ENCODE data around the gene STPG1.

The STPG1 gene

GRCh38 chr1:24425441-24425840 is 11.9 kb upstream of the STPG1 start:
- H3K9ac ChIP-seq (ENCODE audit: low read length): no peak overlapping the region
- H3K4me1 ChIP-seq (ENCODE audit: control insufficient read depth, low read depth, low read length): no peaks in the 10 kb centered on the region
- no peak overlapping the region for H3K27ac ChIP-seq (ENCODE audit: low read length)
- no peaks in the 10 kb centered on the region for H3K27me3 ChIP-seq (ENCODE audit: control insufficient read depth, insufficient read depth, low read length)
- no peaks in the 10 kb centered on the region for H3K9me3 ChIP-seq (ENCODE audit: control insufficient read depth, low read depth, low read length)
- no peak overlapping the region for H3K4me3 ChIP-seq (ENCODE audit: low read length)
- no peaks in the 10 kb centered on the region for H3K36me3 ChIP-seq (ENCODE audit: control insufficient read depth, low read depth, low read length)

DNA sequence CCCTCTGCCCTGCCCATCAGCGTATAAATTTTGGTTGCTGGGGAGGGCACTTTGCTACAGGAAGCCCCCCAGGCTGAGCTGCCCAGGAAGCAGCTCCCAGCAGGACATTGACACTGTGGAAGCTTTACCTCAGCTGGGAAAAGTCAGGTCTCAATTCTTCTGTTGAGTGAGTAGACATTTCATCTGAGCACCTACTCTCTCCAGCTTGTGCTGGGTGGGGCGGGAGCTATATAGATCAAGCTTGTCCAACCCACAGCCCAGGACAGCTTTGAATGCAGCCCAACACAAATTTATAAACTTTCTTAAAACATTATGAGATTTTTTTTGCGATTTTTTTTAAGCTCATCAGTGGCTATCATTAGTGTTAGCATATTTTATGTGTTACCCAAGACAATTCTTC is 11.4 kb upstream of the STPG1 start:
- no peak overlapping the region for H3K4me3 ChIP-seq (ENCODE audit: low read length)
- no peaks in the 10 kb centered on the region for H3K27me3 ChIP-seq (ENCODE audit: control insufficient read depth, insufficient read depth, low read length)
- no peaks in the 10 kb centered on the region for H3K36me3 ChIP-seq (ENCODE audit: control insufficient read depth, low read depth, low read length)
- H3K27ac ChIP-seq (ENCODE audit: low read length): no peak overlapping the region
- no peak overlapping the region for H3K9ac ChIP-seq (ENCODE audit: low read length)
- no peaks in the 10 kb centered on the region for H3K4me1 ChIP-seq (ENCODE audit: control insufficient read depth, low read depth, low read length)
- H3K9me3 ChIP-seq (ENCODE audit: control insufficient read depth, low read depth, low read length): no peaks in the 10 kb centered on the region

GRCh38 chr1:24424207-24424606 is 10.6 kb upstream of the STPG1 start:
- Histone ChIP-seq H3K9me3 (ENCODE audit: control insufficient read depth, low read depth, low read length) (no peaks in the 10 kb centered on the region), H3K4me3 (ENCODE audit: low read length) (no peak overlapping the region), H3K36me3 (ENCODE audit: control insufficient read depth, low read depth, low read length) (no peaks in the 10 kb centered on the region), H3K27ac (ENCODE audit: low read length) (no peak overlapping the region), H3K27me3 (ENCODE audit: control insufficient read depth, insufficient read depth, low read length) (no peaks in the 10 kb centered on the region), H3K9ac (ENCODE audit: low read length) (no peak overlapping the region), H3K4me1 (ENCODE audit: control insufficient read depth, low read depth, low read length) (no peaks in the 10 kb centered on the region)

DNA sequence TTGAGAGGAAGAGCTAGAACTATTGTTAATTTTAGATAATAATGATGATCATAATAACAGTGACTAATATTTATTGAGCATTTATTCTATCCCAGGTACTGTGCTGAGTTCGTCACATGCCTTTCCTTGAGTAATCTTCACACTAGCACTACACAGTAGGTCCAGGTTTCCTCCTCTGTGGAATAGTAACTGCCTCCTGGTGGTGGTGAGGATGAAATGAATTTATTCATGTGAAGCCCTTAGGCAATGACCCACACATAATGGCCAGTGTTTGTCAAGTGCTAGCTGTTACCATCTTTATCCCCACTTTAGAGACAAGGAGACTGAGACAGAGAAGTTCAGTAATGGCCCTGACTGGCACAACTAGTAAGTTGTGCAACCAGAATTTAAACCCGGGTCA is 7.9 kb upstream of the STPG1 start:
- no peaks in the 10 kb centered on the region for H3K4me1 ChIP-seq (ENCODE audit: control insufficient read depth, low read depth, low read length)
- peaks cover 3% of the 10 kb centered on the region for H3K27me3 ChIP-seq (ENCODE audit: control insufficient read depth, insufficient read depth, low read length)
- H3K27ac ChIP-seq (ENCODE audit: low read length): no peak overlapping the region
- no peak overlapping the region for H3K4me3 ChIP-seq (ENCODE audit: low read length)
- no peak overlapping the region for H3K9ac ChIP-seq (ENCODE audit: low read length)
- no peaks in the 10 kb centered on the region for H3K36me3 ChIP-seq (ENCODE audit: control insufficient read depth, low read depth, low read length)
- no peaks in the 10 kb centered on the region for H3K9me3 ChIP-seq (ENCODE audit: control insufficient read depth, low read depth, low read length)

- Histone ChIP-seq H3K4me1 (ENCODE audit: control insufficient read depth, low read depth, low read length) (no peaks in the 10 kb centered on the region), H3K36me3 (ENCODE audit: control insufficient read depth, low read depth, low read length) (no peaks in the 10 kb centered on the region), H3K9me3 (ENCODE audit: control insufficient read depth, low read depth, low read length) (no peaks in the 10 kb centered on the region), H3K27me3 (ENCODE audit: control insufficient read depth, insufficient read depth, low read length) (peaks cover 3% of the 10 kb centered on the region), H3K4me3 (ENCODE audit: low read length) (no peak overlapping the region), H3K27ac (ENCODE audit: low read length) (no peak overlapping the region), H3K9ac (ENCODE audit: low read length) (no peak overlapping the region)
Observed at GRCh38 chr1:24420547-24420946, 7.0 kb upstream of the STPG1 start.

DNA sequence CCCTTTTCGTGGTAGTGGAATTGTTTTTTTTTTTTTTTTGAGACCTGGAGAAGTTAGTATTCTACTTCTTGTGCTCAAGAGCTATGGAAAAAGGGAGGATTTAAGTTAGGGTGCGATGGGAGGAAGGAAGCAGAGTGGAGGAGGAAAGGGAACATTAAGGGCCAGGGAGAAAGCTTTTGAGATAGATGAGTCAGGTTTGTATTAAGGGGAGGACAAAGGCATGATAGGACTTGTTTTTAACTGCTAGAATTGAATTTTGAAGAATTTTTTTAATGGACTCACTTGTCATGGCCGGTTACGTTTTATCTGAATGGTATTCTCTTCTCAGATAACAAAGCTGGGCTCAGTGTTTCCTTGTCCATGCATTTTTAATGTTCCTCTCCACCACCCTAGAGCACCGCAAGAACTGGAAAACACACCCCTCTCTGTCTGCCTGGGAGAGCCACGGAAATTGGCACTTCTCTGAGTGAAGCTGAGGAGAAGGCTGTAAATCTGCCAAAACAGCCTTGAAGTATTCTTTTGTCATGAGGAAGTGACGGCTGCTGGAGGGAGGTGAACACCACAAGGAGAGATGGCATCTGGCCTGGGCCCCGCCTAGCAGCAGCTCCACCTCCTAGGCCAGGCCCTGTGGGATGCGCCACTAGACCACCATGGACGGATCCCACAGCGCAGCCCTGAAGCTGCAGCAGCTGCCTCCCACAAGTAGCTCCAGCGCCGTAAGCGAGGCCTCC is 5.5 kb upstream of the STPG1 start:
- Histone ChIP-seq H3K27me3 (ENCODE audit: control insufficient read depth, insufficient read depth, low read length) (peaks cover 3% of the 10 kb centered on the region), H3K27ac (ENCODE audit: low read length) (no peak overlapping the region), H3K4me3 (ENCODE audit: low read length) (no peak overlapping the region), H3K4me1 (ENCODE audit: control insufficient read depth, low read depth, low read length) (no peaks in the 10 kb centered on the region), H3K9me3 (ENCODE audit: control insufficient read depth, low read depth, low read length) (no peaks in the 10 kb centered on the region), H3K9ac (ENCODE audit: low read length) (no peak overlapping the region), H3K36me3 (ENCODE audit: control insufficient read depth, low read depth, low read length) (no peaks in the 10 kb centered on the region)

GRCh38 chr1:24417681-24418080 is 4.1 kb upstream of the STPG1 start:
- H3K27ac ChIP-seq (ENCODE audit: low read length): no peak overlapping the region
- no peaks in the 10 kb centered on the region for H3K9me3 ChIP-seq (ENCODE audit: control insufficient read depth, low read depth, low read length)
- peaks cover 4% of the 10 kb centered on the region for H3K4me1 ChIP-seq (ENCODE audit: control insufficient read depth, low read depth, low read length)
- no peak overlapping the region for H3K4me3 ChIP-seq (ENCODE audit: low read length)
- H3K9ac ChIP-seq (ENCODE audit: low read length): no peak overlapping the region
- peaks cover 3% of the 10 kb centered on the region for H3K27me3 ChIP-seq (ENCODE audit: control insufficient read depth, insufficient read depth, low read length)
- H3K36me3 ChIP-seq (ENCODE audit: control insufficient read depth, low read depth, low read length): no peaks in the 10 kb centered on the region

DNA sequence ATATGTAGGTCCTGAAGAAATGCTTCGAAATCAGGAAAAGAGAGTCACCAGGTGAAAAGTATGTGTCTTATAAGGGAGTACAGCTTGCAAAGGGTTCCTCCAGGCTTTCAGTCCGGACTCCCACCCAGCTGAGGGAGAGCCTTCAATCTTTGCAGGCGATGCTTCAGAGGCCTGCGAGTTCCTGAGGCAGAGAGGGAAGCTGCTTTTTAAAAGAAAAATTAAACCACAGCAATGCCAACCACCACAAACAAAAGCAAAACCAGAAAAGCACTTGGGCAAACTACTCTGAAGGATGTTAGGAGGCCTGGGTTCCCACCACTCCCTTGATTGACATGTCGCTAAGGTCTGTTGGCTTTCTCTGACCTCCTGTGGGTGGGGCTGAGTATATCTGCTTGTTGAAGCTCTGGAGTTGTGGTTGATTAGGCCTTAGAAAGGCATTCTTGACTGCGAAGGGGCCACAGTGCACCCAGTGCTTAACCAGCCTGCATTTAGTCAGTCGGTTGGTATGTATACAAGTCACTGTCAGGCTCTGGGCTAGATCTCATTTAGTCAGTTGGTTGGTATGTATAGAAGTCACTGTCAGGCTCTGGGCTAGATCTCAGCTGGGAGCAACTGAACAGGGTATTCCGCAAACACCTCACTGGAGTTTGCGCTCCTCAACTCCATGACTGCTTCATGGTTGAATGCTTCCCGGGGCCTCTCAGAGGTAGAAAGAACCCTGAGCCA is 3.2 kb upstream of the STPG1 start:
- Histone ChIP-seq H3K36me3 (ENCODE audit: control insufficient read depth, low read depth, low read length) (no peaks in the 10 kb centered on the region), H3K9me3 (ENCODE audit: control insufficient read depth, low read depth, low read length) (no peaks in the 10 kb centered on the region), H3K4me1 (ENCODE audit: control insufficient read depth, low read depth, low read length) (peaks cover 5% of the 10 kb centered on the region), H3K9ac (ENCODE audit: low read length) (no peak overlapping the region), H3K27me3 (ENCODE audit: control insufficient read depth, insufficient read depth, low read length) (peaks cover 3% of the 10 kb centered on the region), H3K4me3 (ENCODE audit: low read length) (peak overlapping the region; percentile 77), H3K27ac (ENCODE audit: low read length) (no peak overlapping the region)

DNA sequence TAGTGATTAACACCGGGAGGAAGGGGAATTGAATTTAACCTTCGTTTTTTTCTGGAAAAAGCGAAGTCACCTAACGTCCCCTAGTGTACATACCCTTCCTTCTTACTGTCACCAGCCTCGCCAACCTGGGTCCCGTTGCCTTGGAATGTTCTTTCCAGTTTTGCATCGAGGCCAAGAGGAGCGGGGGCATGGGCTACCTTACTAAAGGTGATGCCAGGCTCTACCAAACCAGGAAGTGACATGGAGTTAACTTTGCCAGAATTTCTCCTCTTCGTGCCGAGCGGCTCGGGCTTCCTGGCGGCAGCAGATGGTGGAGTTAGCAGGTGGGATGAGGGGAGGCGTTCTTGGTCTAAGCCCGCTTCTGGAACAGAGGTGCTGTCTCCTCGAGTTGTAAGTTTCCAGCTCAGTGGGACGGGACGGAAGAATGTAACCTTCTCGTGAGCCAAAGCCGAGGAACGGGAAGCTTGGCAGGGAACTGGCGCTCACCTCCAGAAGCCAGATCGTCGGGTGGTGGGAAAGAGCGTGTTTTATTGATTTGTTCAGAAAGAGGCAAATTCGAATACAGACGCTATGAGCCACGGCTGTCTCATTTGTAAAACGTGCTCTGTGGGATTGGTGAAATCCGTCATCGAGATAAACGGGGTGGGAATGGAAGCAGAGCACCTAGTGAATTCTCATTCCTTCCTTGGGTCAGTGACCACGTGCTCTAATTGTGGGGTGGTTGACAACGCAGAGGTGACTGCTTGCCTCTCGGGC is 2.5 kb upstream of the STPG1 start:
- Histone ChIP-seq H3K9ac (ENCODE audit: low read length) (no peak overlapping the region), H3K4me3 (ENCODE audit: low read length) (peak overlapping the region; percentile 77), H3K4me1 (ENCODE audit: control insufficient read depth, low read depth, low read length) (peaks cover 5% of the 10 kb centered on the region), H3K27me3 (ENCODE audit: control insufficient read depth, insufficient read depth, low read length) (peaks cover 3% of the 10 kb centered on the region), H3K36me3 (ENCODE audit: control insufficient read depth, low read depth, low read length) (no peaks in the 10 kb centered on the region), H3K27ac (ENCODE audit: low read length) (no peak overlapping the region), H3K9me3 (ENCODE audit: control insufficient read depth, low read depth, low read length) (no peaks in the 10 kb centered on the region)

GRCh38 chr1:24415334-24415909 is 1.8 kb upstream of the STPG1 start, which contains the start of gene NIPAL3:
Gene NIPAL3 (plus strand): TSS chr1:24415802. CDS start chr1:24419548, 3,746 bp downstream.
- H3K27me3 ChIP-seq (ENCODE audit: control insufficient read depth, insufficient read depth, low read length): peaks cover 3% of the 10 kb centered on the region
- no peaks in the 10 kb centered on the region for H3K36me3 ChIP-seq (ENCODE audit: control insufficient read depth, low read depth, low read length)
- no peak within 1 kb of the TSS for H3K27ac ChIP-seq (ENCODE audit: low read length)
- H3K4me3 ChIP-seq (ENCODE audit: low read length): peak within 1 kb of the TSS; percentile 77
- peaks cover 5% of the 10 kb centered on the region for H3K4me1 ChIP-seq (ENCODE audit: control insufficient read depth, low read depth, low read length)
- no peaks in the 10 kb centered on the region for H3K9me3 ChIP-seq (ENCODE audit: control insufficient read depth, low read depth, low read length)
- no peak within 1 kb of the TSS for H3K9ac ChIP-seq (ENCODE audit: low read length)

DNA sequence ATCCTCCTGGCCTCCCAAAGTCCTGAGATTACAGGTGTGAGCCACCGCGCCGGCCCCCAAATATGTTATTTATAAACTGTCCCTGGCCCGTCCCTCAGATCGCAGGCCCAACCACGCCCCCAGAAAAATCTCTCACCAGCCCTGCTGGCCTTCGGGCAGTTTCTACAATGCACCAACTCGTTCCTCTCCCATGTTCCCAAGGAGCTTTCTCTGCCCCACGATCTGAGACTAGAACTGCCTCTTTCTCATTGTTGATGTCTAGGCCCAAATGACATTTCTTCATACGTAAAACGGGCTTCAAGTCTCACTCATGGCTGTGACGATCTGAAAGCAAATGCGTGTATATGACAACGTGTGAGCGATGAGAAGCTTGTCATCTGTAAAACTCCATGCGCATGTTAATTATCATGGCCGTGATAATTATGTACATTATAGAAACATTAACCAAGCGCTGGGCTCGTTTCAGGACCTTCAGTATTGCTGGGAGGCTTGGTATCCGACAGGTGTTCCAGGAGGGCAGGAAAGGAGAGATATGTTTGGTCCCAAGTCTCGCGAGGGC is 1.3 kb upstream of the STPG1 start:
- Histone ChIP-seq H3K36me3 (ENCODE audit: control insufficient read depth, low read depth, low read length) (no peaks in the 10 kb centered on the region), H3K27me3 (ENCODE audit: control insufficient read depth, insufficient read depth, low read length) (peaks cover 3% of the 10 kb centered on the region), H3K9ac (ENCODE audit: low read length) (no peak overlapping the region), H3K4me3 (ENCODE audit: low read length) (peak overlapping the region; percentile 44), H3K9me3 (ENCODE audit: control insufficient read depth, low read depth, low read length) (no peaks in the 10 kb centered on the region), H3K27ac (ENCODE audit: low read length) (no peak overlapping the region), H3K4me1 (ENCODE audit: control insufficient read depth, low read depth, low read length) (peaks cover 5% of the 10 kb centered on the region)
